Measurements from ENCODE around the gene KRTAP24-1. TPM values are rescaled to one million over a fixed set of nuclear protein-coding genes. Genes with fewer than 3 reads are reported as not detected.

KRTAP24-1 gene
- total and polyA plus RNA-seq, 2 of the 13 experiments (the other 11 are each of a cell fraction or from before 2014, with no cell fraction given) = not detected

DNA sequence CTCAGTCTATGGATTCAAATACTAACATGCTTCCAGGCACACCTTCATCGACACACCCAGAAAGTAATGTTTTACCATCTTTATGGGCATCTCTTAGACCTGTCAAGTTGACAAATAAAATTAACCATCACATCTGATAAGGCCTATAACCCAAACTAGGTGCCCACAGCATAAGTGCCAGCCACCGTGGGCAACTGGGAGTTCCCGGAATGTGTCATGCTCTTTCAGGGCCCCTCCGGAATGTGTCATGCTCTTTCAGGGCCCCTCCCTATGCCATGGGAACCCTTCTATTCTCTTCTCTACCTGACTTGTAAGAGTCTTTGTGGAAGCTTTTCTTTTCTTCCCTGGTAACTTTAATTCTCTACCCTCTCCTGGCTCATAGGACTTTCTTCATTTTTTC, 26.6 kb downstream of the KRTAP24-1 start:
- H4K20me1 ChIP-seq (ENCODE audit: insufficient read depth, low read length) = no peaks in the 10 kb centered on the region
- H2AFZ ChIP-seq (ENCODE audit: low read length) = no peak overlapping the region
- H3K27me3 ChIP-seq (ENCODE audit: control insufficient read depth in 1 of 2, insufficient read depth in 2 of 2, low read length in 2 of 2) = no peaks in the 10 kb centered on the region
- intact Hi-C loops (cut with micrococcal nuclease; ENCODE audit: unreplicated experiment) = no loop called here
- no peak overlapping the region for H3K27ac ChIP-seq (ENCODE audit: extremely low read length, insufficient read depth, low read length)
- FAIRE-seq (no peak), ATAC-seq (no peak), DNase-seq (ENCODE audit: low spot score) (no peak)
- POLR2A ChIA-PET = no interaction called here
- in situ Hi-C loops (cut with HindIII; ENCODE audit: extremely low pct_ligation_motif_present, low pct_unique_long_range_greater_than_20kb) = no loop called here
- WGBS (ENCODE audit: low lambda C conversion rate) = 40% methylated on average over 4 of the region's 4 CpGs
- peaks cover 76% of the 10 kb centered on the region for H3K9me3 ChIP-seq (ENCODE audit: low read length)
- no peak overlapping the region for H3K4me3 ChIP-seq (replicated peaks in 1 of 3; ENCODE audit: insufficient read depth in 1 of 3, low read depth in 2 of 3, low read length in 3 of 3)
- no TSS peak for BruUV-seq (replicated peaks)
- no peaks in the 10 kb centered on the region for H3K79me2 ChIP-seq (ENCODE audit: insufficient read depth, low read length)
- H3K4me2 ChIP-seq (ENCODE audit: low read depth, low read length) = no peak overlapping the region
- no peaks in the 10 kb centered on the region for H3K4me1 ChIP-seq (ENCODE audit: insufficient read depth, low read length)
- CTCF ChIA-PET (ENCODE audit: low intra/inter-chr PET ratio, low total read pairs) = no interaction called here
- no peaks in the 10 kb centered on the region for H3K36me3 ChIP-seq (replicated peaks in 1 of 2; ENCODE audit: control insufficient read depth in 1 of 2, insufficient read depth in 2 of 2, low read length in 2 of 2)
- no peak overlapping the region for H3K9ac ChIP-seq (ENCODE audit: insufficient read depth, low read depth, low read length)
- TF ChIP-seq SIN3B (IDR thresholded peaks at IDR 0.05; ENCODE audit: low read length) (no peak), SAFB2 (CRISPR knock-in tag; IDR thresholded peaks at IDR 0.05; ENCODE audit: borderline replicate concordance, low read depth) (no peak), ZNF747 (CRISPR knock-in tag; IDR thresholded peaks at IDR 0.05; ENCODE audit: borderline replicate concordance) (no peak), ZSCAN12 (CRISPR knock-in tag; IDR thresholded peaks at IDR 0.05) (no peak), PPARG (CRISPR knock-in tag; conservative IDR thresholded peaks at IDR 0.05) (no peak), KLF6 (CRISPR knock-in tag; IDR thresholded peaks at IDR 0.05) (no peak), SOX5 (CRISPR knock-in tag; IDR thresholded peaks at IDR 0.05; ENCODE audit: borderline replicate concordance) (no peak), ZNF382 (CRISPR knock-in tag; IDR thresholded peaks at IDR 0.05; ENCODE audit: borderline replicate concordance) (no peak), ZNF282 (IDR thresholded peaks at IDR 0.05; ENCODE audit: partially characterized antibody) (no peak), ZNF768 (CRISPR knock-in tag; IDR thresholded peaks at IDR 0.05) (no peak), ZNF333 (CRISPR knock-in tag; IDR thresholded peaks at IDR 0.05; ENCODE audit: borderline replicate concordance) (no peak), ZNF530 (CRISPR knock-in tag; IDR thresholded peaks at IDR 0.05; ENCODE audit: low read depth) (no peak), TEAD2 (CRISPR knock-in tag; IDR thresholded peaks at IDR 0.05) (no peak)
- TF ChIP-seq, protein P1, sequence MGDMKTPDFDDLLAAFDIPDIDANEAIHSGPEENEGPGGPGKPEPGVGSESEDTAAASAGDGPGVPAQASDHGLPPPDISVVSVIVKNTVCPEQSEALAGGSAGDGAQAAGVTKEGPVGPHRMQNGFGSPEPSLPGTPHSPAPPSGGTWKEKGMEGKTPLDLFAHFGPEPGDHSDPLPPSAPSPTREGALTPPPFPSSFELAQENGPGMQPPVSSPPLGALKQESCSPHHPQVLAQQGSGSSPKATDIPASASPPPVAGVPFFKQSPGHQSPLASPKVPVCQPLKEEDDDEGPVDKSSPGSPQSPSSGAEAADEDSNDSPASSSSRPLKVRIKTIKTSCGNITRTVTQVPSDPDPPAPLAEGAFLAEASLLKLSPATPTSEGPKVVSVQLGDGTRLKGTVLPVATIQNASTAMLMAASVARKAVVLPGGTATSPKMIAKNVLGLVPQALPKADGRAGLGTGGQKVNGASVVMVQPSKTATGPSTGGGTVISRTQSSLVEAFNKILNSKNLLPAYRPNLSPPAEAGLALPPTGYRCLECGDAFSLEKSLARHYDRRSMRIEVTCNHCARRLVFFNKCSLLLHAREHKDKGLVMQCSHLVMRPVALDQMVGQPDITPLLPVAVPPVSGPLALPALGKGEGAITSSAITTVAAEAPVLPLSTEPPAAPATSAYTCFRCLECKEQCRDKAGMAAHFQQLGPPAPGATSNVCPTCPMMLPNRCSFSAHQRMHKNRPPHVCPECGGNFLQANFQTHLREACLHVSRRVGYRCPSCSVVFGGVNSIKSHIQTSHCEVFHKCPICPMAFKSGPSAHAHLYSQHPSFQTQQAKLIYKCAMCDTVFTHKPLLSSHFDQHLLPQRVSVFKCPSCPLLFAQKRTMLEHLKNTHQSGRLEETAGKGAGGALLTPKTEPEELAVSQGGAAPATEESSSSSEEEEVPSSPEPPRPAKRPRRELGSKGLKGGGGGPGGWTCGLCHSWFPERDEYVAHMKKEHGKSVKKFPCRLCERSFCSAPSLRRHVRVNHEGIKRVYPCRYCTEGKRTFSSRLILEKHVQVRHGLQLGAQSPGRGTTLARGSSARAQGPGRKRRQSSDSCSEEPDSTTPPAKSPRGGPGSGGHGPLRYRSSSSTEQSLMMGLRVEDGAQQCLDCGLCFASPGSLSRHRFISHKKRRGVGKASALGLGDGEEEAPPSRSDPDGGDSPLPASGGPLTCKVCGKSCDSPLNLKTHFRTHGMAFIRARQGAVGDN (CRISPR knock-in tag; IDR thresholded peaks at IDR 0.05) = no peak
- TF ChIP-seq, protein P2, sequence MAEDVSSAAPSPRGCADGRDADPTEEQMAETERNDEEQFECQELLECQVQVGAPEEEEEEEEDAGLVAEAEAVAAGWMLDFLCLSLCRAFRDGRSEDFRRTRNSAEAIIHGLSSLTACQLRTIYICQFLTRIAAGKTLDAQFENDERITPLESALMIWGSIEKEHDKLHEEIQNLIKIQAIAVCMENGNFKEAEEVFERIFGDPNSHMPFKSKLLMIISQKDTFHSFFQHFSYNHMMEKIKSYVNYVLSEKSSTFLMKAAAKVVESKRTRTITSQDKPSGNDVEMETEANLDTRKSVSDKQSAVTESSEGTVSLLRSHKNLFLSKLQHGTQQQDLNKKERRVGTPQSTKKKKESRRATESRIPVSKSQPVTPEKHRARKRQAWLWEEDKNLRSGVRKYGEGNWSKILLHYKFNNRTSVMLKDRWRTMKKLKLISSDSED (CRISPR knock-in tag; IDR thresholded peaks at IDR 0.05) = no peak
- TF ChIP-seq, protein P3, sequence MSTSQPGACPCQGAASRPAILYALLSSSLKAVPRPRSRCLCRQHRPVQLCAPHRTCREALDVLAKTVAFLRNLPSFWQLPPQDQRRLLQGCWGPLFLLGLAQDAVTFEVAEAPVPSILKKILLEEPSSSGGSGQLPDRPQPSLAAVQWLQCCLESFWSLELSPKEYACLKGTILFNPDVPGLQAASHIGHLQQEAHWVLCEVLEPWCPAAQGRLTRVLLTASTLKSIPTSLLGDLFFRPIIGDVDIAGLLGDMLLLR (CRISPR knock-in tag; IDR thresholded peaks at IDR 0.05) = no peak
- TF ChIP-seq, protein P4, sequence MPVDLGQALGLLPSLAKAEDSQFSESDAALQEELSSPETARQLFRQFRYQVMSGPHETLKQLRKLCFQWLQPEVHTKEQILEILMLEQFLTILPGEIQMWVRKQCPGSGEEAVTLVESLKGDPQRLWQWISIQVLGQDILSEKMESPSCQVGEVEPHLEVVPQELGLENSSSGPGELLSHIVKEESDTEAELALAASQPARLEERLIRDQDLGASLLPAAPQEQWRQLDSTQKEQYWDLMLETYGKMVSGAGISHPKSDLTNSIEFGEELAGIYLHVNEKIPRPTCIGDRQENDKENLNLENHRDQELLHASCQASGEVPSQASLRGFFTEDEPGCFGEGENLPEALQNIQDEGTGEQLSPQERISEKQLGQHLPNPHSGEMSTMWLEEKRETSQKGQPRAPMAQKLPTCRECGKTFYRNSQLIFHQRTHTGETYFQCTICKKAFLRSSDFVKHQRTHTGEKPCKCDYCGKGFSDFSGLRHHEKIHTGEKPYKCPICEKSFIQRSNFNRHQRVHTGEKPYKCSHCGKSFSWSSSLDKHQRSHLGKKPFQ (CRISPR knock-in tag; IDR thresholded peaks at IDR 0.05; ENCODE audit: insufficient replicate concordance) = no peak
